Brain microvascular endothelial cell (primary cell): Measurements from ENCODE around the gene DRAM2.

ENCODE experiments used
- DNase-seq: peaks from one replicate; pipeline ENCODE4 v3.0.0-alpha.2; 2020
- H3K27ac ChIP-seq: fragments of 250-450 bp; sonication (Bioruptor Pico); 2 replicates; pipeline ENCODE4 v1.5.1; 2020; ENCODE audit warnings: mild to moderate bottlenecking, moderate library complexity
- H3K27me3 ChIP-seq: fragments of 250-450 bp; sonication (Bioruptor Pico); replicated peaks from 2 replicates; pipeline ENCODE4 v1.5.1; 2020; ENCODE audit warnings: mild to moderate bottlenecking
- H3K36me3 ChIP-seq: fragments of 250-450 bp; sonication (Bioruptor Pico); replicated peaks from 2 replicates; pipeline ENCODE4 v1.5.1; 2020; ENCODE audit warnings: mild to moderate bottlenecking
- H3K4me3 ChIP-seq: 2 replicates; pipeline ENCODE4 v1.5.1; 2011; ENCODE audit warnings: low read depth, mild to moderate bottlenecking, control low read depth, low read length, moderate library complexity
- CTCF ChIP-seq: IDR thresholded peaks from 2 replicates; pipeline ENCODE4 v1.5.1; 2011; ENCODE audit warnings: low read depth, mild to moderate bottlenecking, moderate library complexity, low read length, control low read depth, inconsistent platforms; ENCODE audit errors: missing control alignments
- in situ Hi-C: cut with HindIII; loops from 2 replicates; pipeline ENCODE4 v1.10.0; 2017; ENCODE audit warnings: low sequenced_read_pairs, low pct_ligation_motif_present

Gene DRAM2

GRCh38 chr1:111139956-111140679 lies at the start of gene DRAM2, which contains the start of gene CEPT1:
TSS of gene DRAM2 (minus strand) at chr1:111140093. CDS start at chr1:111131554, 8,539 bp downstream.
TSS of gene CEPT1 (plus strand) at chr1:111140223. CDS start at chr1:111147715, 7,492 bp downstream.
- peak within 1 kb of the TSS; percentile 65 for H3K27ac ChIP-seq
- peak; percentile 98 for DNase-seq
- peak within 1 kb of the TSS; percentile 87 for H3K4me3 ChIP-seq
- peaks cover 6% of the 10 kb centered on the region for H3K36me3 ChIP-seq
- in situ Hi-C loops = no loop called here
- no peak for TF ChIP-seq CTCF
- H3K27me3 ChIP-seq = no peaks in the 10 kb centered on the region

- no peak overlapping the region for H3K27ac ChIP-seq
- no peak for DNase-seq
- no peak overlapping the region for H3K4me3 ChIP-seq
- no peaks in the 10 kb centered on the region for H3K27me3 ChIP-seq
- in situ Hi-C loops = no loop called here
- no peak for TF ChIP-seq CTCF
- H3K36me3 ChIP-seq = peaks cover 23% of the 10 kb centered on the region
Observed at GRCh38 chr1:111184663-111185062, 44.8 kb upstream of the DRAM2 start.

GRCh38 chr1:111183308-111184069 lies 43.6 kb upstream of the DRAM2 start:
- H3K4me3 ChIP-seq = no peak overlapping the region
- H3K36me3 ChIP-seq = peaks cover 23% of the 10 kb centered on the region
- in situ Hi-C loops = no loop called here
- no peak for TF ChIP-seq CTCF
- no peak overlapping the region for H3K27ac ChIP-seq
- no peak for DNase-seq
- no peaks in the 10 kb centered on the region for H3K27me3 ChIP-seq

GRCh38 chr1:111182052-111182451 lies 42.2 kb upstream of the DRAM2 start:
- peaks cover 17% of the 10 kb centered on the region for H3K36me3 ChIP-seq
- H3K27me3 ChIP-seq = no peaks in the 10 kb centered on the region
- H3K27ac ChIP-seq = no peak overlapping the region

GRCh38 chr1:111179968-111180533 lies 40.2 kb upstream of the DRAM2 start:
- in situ Hi-C loops = no loop called here
- no peak for TF ChIP-seq CTCF
- H3K27ac ChIP-seq = no peak overlapping the region
- H3K4me3 ChIP-seq = no peak overlapping the region
- H3K27me3 ChIP-seq = no peaks in the 10 kb centered on the region
- DNase-seq = no peak
- peaks cover 12% of the 10 kb centered on the region for H3K36me3 ChIP-seq

More at GRCh38 chr1:111182052-111182451, 42.2 kb upstream of the DRAM2 start:
- no peak for DNase-seq
- in situ Hi-C loops = no loop called here
- TF ChIP-seq CTCF = no peak
- no peak overlapping the region for H3K4me3 ChIP-seq
